ENCODE data around the gene HDAC5.

Gene HDAC5

GRCh38 chr17:44084921-44085320 lies 38.5 kb downstream of the HDAC5 start:
- no peak for TF ChIP-seq CTCF (IDR thresholded peaks at IDR 0.05)
- no peak for DNase-seq
- Histone ChIP-seq H3K4me3 (no peak overlapping the region), H3K4me1 (peaks cover 0 to 10% (median 4%) of the 10 kb centered on the region in 4 donors), H3K27me3 (no peaks in the 10 kb centered on the region), H3K27ac (no peak overlapping the region), H3K9me3 (no peaks in the 10 kb centered on the region), H3K36me3 (peaks cover 87 to 98% (median 90%) of the 10 kb centered on the region in 3 donors)
- intact Hi-C loops (cut with DNase I; ENCODE audit: low total_unique reads), result no loop called here

- H3K27me3 ChIP-seq, result no peaks in the 10 kb centered on the region
- no peaks in the 10 kb centered on the region for H3K9me3 ChIP-seq
- no peak overlapping the region for H3K4me3 ChIP-seq
- peaks cover 86 to 100% (median 89%) of the 10 kb centered on the region in 3 donors for H3K36me3 ChIP-seq
- DNase-seq, result no peak
- intact Hi-C loops (cut with DNase I; ENCODE audit: low total_unique reads), result no loop called here
- peaks cover 0 to 10% (median 4%) of the 10 kb centered on the region in 4 donors for H3K4me1 ChIP-seq
- no peak for TF ChIP-seq CTCF (IDR thresholded peaks at IDR 0.05)
- no peak overlapping the region for H3K27ac ChIP-seq
Observed at GRCh38 chr17:44084131-44084538, 39.3 kb downstream of the HDAC5 start.

- intact Hi-C loops (cut with DNase I; ENCODE audit: low total_unique reads), result no loop called here
- no peaks in the 10 kb centered on the region for H3K27me3 ChIP-seq
- H3K4me1 ChIP-seq, result peaks cover 0 to 10% (median 4%) of the 10 kb centered on the region in 4 donors
- H3K4me3 ChIP-seq, result no peak overlapping the region
- TF ChIP-seq CTCF (IDR thresholded peaks at IDR 0.05), result peak in 1 of 2 experiments; percentile 13
- H3K9me3 ChIP-seq, result no peaks in the 10 kb centered on the region
- H3K36me3 ChIP-seq, result peaks cover 87 to 100% (median 89%) of the 10 kb centered on the region in 3 donors
- no peak for DNase-seq
- no peak overlapping the region for H3K27ac ChIP-seq
Observed at GRCh38 chr17:44083250-44083849, 40.1 kb downstream of the HDAC5 start.

- no peaks in the 10 kb centered on the region for H3K9me3 ChIP-seq
- peaks cover 89 to 100% (median 90%) of the 10 kb centered on the region in 3 donors for H3K36me3 ChIP-seq
- peaks cover 0 to 6% (median 4%) of the 10 kb centered on the region in 4 donors for H3K4me1 ChIP-seq
- no peak overlapping the region for H3K4me3 ChIP-seq
- H3K27ac ChIP-seq, result no peak overlapping the region
- no peak for TF ChIP-seq CTCF (IDR thresholded peaks at IDR 0.05)
- no peak for DNase-seq
- H3K27me3 ChIP-seq, result no peaks in the 10 kb centered on the region
- intact Hi-C loops (cut with DNase I; ENCODE audit: low total_unique reads), result no loop called here
Observed at GRCh38 chr17:44082256-44082927, 41.0 kb downstream of the HDAC5 start.

- H3K27ac ChIP-seq, result no peak overlapping the region
- peaks cover 0 to 4% (median 0%) of the 10 kb centered on the region in 4 donors for H3K4me1 ChIP-seq
- H3K4me3 ChIP-seq, result no peak overlapping the region
- H3K27me3 ChIP-seq, result no peaks in the 10 kb centered on the region
- DNase-seq, result no peak
- H3K36me3 ChIP-seq, result peaks cover 89 to 100% (median 90%) of the 10 kb centered on the region in 3 donors
- intact Hi-C loops (cut with DNase I; ENCODE audit: low total_unique reads), result no loop called here
- no peaks in the 10 kb centered on the region for H3K9me3 ChIP-seq
- no peak for TF ChIP-seq CTCF (IDR thresholded peaks at IDR 0.05)
Observed at GRCh38 chr17:44081681-44082080, 41.8 kb downstream of the HDAC5 start.

All from tibial artery (tissue), 4 donors.